Measurements from ENCODE around the gene PCDHGB3.
"Not testable (repeated sequence)": the region's sequence is repeated elsewhere in the genome, so short reads cannot be mapped to it uniquely, and the experiment has no call there.

Gene PCDHGB3

DNA sequence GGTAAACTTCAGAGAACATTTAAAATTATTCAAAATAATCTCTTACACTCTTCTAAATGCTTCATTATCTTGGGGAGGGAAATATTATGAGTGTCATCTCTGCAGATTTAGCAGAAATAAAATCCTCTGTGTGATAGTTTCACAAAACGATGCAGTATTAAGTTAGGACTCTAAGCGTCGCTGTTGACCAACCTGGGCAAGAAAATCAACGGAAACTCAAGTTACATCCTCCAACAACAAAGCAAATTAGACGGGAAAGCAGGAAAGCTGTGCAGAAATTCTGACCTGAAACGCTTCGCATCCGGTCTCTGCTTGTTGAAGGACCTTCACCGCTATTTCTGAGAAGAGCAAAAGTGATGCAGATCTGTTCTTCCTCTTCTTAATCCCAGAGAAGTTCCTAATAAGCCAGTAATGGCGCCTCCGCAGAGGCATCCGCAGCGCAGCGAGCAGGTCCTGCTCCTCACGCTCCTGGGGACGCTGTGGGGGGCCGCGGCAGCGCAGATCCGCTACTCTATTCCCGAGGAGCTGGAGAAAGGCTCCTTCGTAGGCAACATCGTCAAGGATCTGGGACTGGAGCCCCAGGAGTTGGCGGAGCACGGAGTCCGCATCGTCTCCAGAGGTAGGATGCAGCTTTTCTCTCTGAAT is 3.8 kb downstream of the PCDHGB3 start, which contains the start of gene PCDHGA6:
PCDHGA6 (plus strand) TSS at position 219 of the 645 bp plus-strand sequence; CDS start at position 412, 193 bp downstream.
- Histone ChIP-seq H3K27me3 (ENCODE audit: insufficient read depth, low read length) (no peaks in the 10 kb centered on the region), H4K20me1 (ENCODE audit: insufficient read depth, low read length) (no peaks in the 10 kb centered on the region), H3K4me1 (ENCODE audit: insufficient read depth, low read length, severe bottlenecking) (no peaks in the 10 kb centered on the region), H3K36me3 (ENCODE audit: insufficient read depth, low read length) (no peaks in the 10 kb centered on the region), H3K27ac (ENCODE audit: low read depth, low read length, poor library complexity, severe bottlenecking) (no peak within 1 kb of the TSS), H3F3A (ENCODE audit: insufficient read depth, low read length) (0 out of 2 replicates have a peak, but pooled peaks cover 3% of the 10 kb centered on the region), H3K9ac (ENCODE audit: low read length) (no peak within 1 kb of the TSS), H3K9me2 (ENCODE audit: low read depth, low read length) (no peaks in the 10 kb centered on the region), H3K9me3 (ENCODE audit: low read length) (peaks cover 19% of the 10 kb centered on the region), H3K79me2 (ENCODE audit: insufficient read depth, low read length) (no peaks in the 10 kb centered on the region), H3K4me2 (ENCODE audit: low read length) (no peak within 1 kb of the TSS), H2AFZ (ENCODE audit: low read length) (no peak within 1 kb of the TSS), H3K4me3 (ENCODE audit: low read depth, low read length, poor library complexity, severe bottlenecking) (no peak within 1 kb of the TSS)
- no peak for TF ChIP-seq EZH2 (IDR thresholded peaks at IDR 0.05; ENCODE audit: borderline replicate concordance, low read length)
- TF ChIP-seq, protein P1, sequence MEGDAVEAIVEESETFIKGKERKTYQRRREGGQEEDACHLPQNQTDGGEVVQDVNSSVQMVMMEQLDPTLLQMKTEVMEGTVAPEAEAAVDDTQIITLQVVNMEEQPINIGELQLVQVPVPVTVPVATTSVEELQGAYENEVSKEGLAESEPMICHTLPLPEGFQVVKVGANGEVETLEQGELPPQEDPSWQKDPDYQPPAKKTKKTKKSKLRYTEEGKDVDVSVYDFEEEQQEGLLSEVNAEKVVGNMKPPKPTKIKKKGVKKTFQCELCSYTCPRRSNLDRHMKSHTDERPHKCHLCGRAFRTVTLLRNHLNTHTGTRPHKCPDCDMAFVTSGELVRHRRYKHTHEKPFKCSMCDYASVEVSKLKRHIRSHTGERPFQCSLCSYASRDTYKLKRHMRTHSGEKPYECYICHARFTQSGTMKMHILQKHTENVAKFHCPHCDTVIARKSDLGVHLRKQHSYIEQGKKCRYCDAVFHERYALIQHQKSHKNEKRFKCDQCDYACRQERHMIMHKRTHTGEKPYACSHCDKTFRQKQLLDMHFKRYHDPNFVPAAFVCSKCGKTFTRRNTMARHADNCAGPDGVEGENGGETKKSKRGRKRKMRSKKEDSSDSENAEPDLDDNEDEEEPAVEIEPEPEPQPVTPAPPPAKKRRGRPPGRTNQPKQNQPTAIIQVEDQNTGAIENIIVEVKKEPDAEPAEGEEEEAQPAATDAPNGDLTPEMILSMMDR (IDR thresholded peaks at IDR 0.05; ENCODE audit: low read length) = peak; percentile 18; the same call in 1 of the 2 replicates

DNA sequence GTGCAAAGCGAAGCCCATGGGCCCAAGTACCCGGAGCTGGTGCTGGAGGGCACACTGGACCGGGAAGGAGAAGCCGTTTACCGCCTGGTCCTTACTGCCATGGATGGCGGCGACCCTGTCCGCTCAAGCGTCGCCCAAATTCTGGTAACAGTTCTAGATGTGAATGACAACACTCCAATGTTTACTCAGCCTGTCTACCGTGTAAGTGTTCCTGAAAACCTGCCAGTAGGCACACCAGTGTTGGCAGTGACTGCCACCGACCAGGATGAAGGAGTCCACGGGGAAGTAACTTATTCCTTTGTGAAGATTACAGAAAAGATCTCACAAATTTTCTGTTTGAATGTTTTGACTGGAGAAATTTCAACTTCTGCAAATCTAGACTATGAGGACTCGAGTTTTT is 4.6 kb downstream of the PCDHGB3 start:
- Histone ChIP-seq H3K36me3 (ENCODE audit: insufficient read depth, low read length) (no peaks in the 10 kb centered on the region), H3K9me3 (ENCODE audit: low read length) (peaks cover 19% of the 10 kb centered on the region), H2AFZ (ENCODE audit: low read length) (no peak overlapping the region), H4K20me1 (ENCODE audit: insufficient read depth, low read length) (no peaks in the 10 kb centered on the region), H3K4me2 (ENCODE audit: low read length) (no peak overlapping the region), H3K79me2 (ENCODE audit: insufficient read depth, low read length) (no peaks in the 10 kb centered on the region), H3K27me3 (ENCODE audit: insufficient read depth, low read length) (no peaks in the 10 kb centered on the region), H3F3A (ENCODE audit: insufficient read depth, low read length) (0 out of 2 replicates have a peak, but pooled peaks cover 3% of the 10 kb centered on the region), H3K4me1 (ENCODE audit: insufficient read depth, low read length, severe bottlenecking) (no peaks in the 10 kb centered on the region), H3K4me3 (ENCODE audit: low read depth, low read length, poor library complexity, severe bottlenecking) (no peak overlapping the region), H3K27ac (ENCODE audit: low read depth, low read length, poor library complexity, severe bottlenecking) (no peak overlapping the region), H3K9me2 (ENCODE audit: low read depth, low read length) (no peaks in the 10 kb centered on the region), H3K9ac (ENCODE audit: low read length) (no peak overlapping the region)
- TF ChIP-seq, protein P1 (IDR thresholded peaks at IDR 0.05; ENCODE audit: low read length) = no peak
- TF ChIP-seq EZH2 (IDR thresholded peaks at IDR 0.05; ENCODE audit: borderline replicate concordance, low read length) = no peak

DNA sequence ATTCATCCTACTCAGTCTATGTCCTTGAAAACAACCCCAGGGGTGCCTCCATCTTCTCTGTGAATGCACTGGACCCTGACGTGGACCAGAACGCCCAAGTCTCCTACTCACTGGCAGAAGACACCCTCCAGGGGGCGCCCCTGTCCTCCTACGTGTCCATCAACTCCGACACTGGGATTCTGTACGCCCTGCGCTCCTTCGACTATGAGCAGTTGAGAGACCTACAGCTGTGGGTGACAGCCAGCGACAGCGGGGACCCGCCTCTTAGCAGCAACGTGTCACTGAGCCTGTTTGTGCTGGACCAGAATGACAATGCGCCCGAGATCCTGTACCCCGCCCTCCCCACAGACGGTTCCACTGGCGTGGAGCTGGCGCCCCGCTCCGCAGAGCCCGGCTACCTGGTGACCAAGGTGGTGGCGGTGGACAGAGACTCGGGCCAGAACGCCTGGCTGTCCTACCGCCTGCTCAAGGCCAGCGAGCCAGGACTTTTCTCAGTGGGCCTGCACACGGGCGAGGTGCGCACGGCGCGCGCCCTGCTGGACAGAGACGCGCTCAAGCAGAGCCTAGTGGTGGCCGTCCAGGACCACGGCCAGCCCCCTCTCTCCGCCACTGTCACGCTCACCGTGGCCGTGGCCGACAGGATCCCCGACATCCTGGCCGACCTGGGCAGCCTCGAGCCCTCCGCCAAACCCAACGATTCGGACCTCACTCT is 5.6 kb downstream of the PCDHGB3 start:
- H3K4me3 ChIP-seq (ENCODE audit: low read depth, low read length, poor library complexity, severe bottlenecking); H3K4me2 ChIP-seq (ENCODE audit: low read length); H3K27ac ChIP-seq (ENCODE audit: low read depth, low read length, poor library complexity, severe bottlenecking); H3K4me1 ChIP-seq (ENCODE audit: insufficient read depth, low read length, severe bottlenecking); H4K20me1 ChIP-seq (ENCODE audit: insufficient read depth, low read length); H3F3A ChIP-seq (ENCODE audit: insufficient read depth, low read length); H3K9ac ChIP-seq (ENCODE audit: low read length); H2AFZ ChIP-seq (ENCODE audit: low read length); H3K27me3 ChIP-seq (ENCODE audit: insufficient read depth, low read length); H3K36me3 ChIP-seq (ENCODE audit: insufficient read depth, low read length); H3K9me2 ChIP-seq (ENCODE audit: low read depth, low read length); H3K79me2 ChIP-seq (ENCODE audit: insufficient read depth, low read length): not testable (repeated sequence)
- H3K9me3 ChIP-seq (ENCODE audit: low read length) = peaks cover 19% of the 10 kb centered on the region
